Body of pancreas (tissue), 4 donors: ENCODE measurements around the gene CRKL. TPM values are rescaled to one million over a fixed set of nuclear protein-coding genes. Genes with fewer than 3 reads are reported as not detected.

ENCODE experiments used
- ATAC-seq: fragments of 150-250 bp; one replicate; pipeline ENCODE4 v1.9.1; 2016
- DNase-seq, 4 donors: peaks; one replicate each; pipeline ENCODE4 v3.0.0-alpha.2; 2019
- H3K27ac ChIP-seq, 4 donors: fragments of 200-600 bp; sonication (generic); 1 replicate in 3 of 4; 2 replicates in 1 of 4; pipeline versions ENCODE4 v1.5.1 to v1.6.1; 2016 to 2019; ENCODE audit warnings: mild to moderate bottlenecking in 1 of 4, mixed read lengths in 1 of 4, moderate library complexity in 1 of 4
- H3K27me3 ChIP-seq, 2 donors: fragments of 200-600 bp; sonication (generic); one replicate each; pipeline ENCODE4 v1.6.0; 2016; ENCODE audit warnings: mild to moderate bottlenecking in 1 of 2
- H3K36me3 ChIP-seq, 2 donors: fragments of 200-600 bp; sonication (generic); replicated peaks in 1 of 2; 2 replicates each; pipeline ENCODE4 v1.5.1; 2016; ENCODE audit warnings: low read depth in 2 of 2; ENCODE audit not compliant: insufficient read depth in 1 of 2
- H3K4me1 ChIP-seq: fragments of 200-600 bp; sonication (generic); one replicate; pipeline ENCODE4 v1.6.0; 2016
- H3K4me3 ChIP-seq, 2 donors: fragments of 200-600 bp; sonication (generic); 1 replicate in 1 of 2; 2 replicates in 1 of 2; pipeline ENCODE4 v1.5.1; 2016 to 2019
- H3K9me3 ChIP-seq, 3 donors: fragments of 200-600 bp; sonication (generic); 1 replicate in 2 of 3; 2 replicates in 1 of 3; pipeline ENCODE4 v1.5.1; 2016
- CTCF ChIP-seq, 7 experiments: fragments of 450-650 bp in 4 of 7; fragments of 200-600 bp in 3 of 7; sonication (generic) in 3 of 7; IDR thresholded peaks; one replicate each; pipeline ENCODE4 v1.5.1; 2016 to 2019; ENCODE audit warnings: antibody characterized with exemption in 7 of 7
- POLR2A ChIP-seq, 3 donors: fragments of 450-650 bp; IDR thresholded peaks; one replicate each; pipeline ENCODE4 v1.6.1; 2016; ENCODE audit warnings: antibody characterized with exemption in 3 of 3, mild to moderate bottlenecking in 2 of 3
- WGBS, 2 donors: methylation state at CpG; one replicate each; pipeline ENCODE4 v1.1.5; 2017; 5-methylcytosine and 5-hydroxymethylcytosine counted together
- intact Hi-C: fragments of 100-400 bp; cut with DNase I; formaldehyde crosslinking; loops from one replicate; pipeline ENCODE4 v1.15.1; 2023
- total RNA-seq, 2 donors: library from RNA; depleted of rRNA; stranded (reverse); fragments of >200 nt; gene quantifications; one replicate each; pipeline ENCODE4 v1.1.0, GENCODE V29; 2016

The CRKL gene
- total RNA-seq, 2 donors from 2014 or later = 18.2 to 25.4 TPM

- DNase-seq (no peak), ATAC-seq (no peak)
- intact Hi-C loops = no loop called here
- Histone ChIP-seq H3K27ac (no peak overlapping the region), H3K36me3 (peaks cover 0 to 2% of the 10 kb centered on the region in 2 donors), H3K4me3 (no peak overlapping the region), H3K9me3 (no peaks in the 10 kb centered on the region), H3K4me1 (peaks cover 23% of the 10 kb centered on the region), H3K27me3 (no peaks in the 10 kb centered on the region)
- 83% methylated on average over 2 of the region's 2 CpGs for WGBS, 2 donors
- no peak for TF ChIP-seq POLR2A (IDR thresholded peaks at IDR 0.05)
- TF ChIP-seq CTCF (IDR thresholded peaks at IDR 0.05) = no peak
Observed at GRCh38 chr22:20945578-20945934, 28.3 kb downstream of the CRKL start.

GRCh38 chr22:20946080-20946986 lies 29.1 kb downstream of the CRKL start:
- no peak for TF ChIP-seq CTCF (IDR thresholded peaks at IDR 0.05)
- no peak for TF ChIP-seq POLR2A (IDR thresholded peaks at IDR 0.05)
- H3K4me3 ChIP-seq = no peak overlapping the region
- 70 to 75% methylated on average over 4 to 7 of the region's 7 CpGs for WGBS, 2 donors
- intact Hi-C loops = no loop called here
- H3K36me3 ChIP-seq = peaks cover 0 to 2% of the 10 kb centered on the region in 2 donors
- no peaks in the 10 kb centered on the region for H3K9me3 ChIP-seq
- H3K27me3 ChIP-seq = no peaks in the 10 kb centered on the region
- peaks cover 24% of the 10 kb centered on the region for H3K4me1 ChIP-seq
- DNase-seq = no peak
- no peak overlapping the region for H3K27ac ChIP-seq
- no peak for ATAC-seq

DNA sequence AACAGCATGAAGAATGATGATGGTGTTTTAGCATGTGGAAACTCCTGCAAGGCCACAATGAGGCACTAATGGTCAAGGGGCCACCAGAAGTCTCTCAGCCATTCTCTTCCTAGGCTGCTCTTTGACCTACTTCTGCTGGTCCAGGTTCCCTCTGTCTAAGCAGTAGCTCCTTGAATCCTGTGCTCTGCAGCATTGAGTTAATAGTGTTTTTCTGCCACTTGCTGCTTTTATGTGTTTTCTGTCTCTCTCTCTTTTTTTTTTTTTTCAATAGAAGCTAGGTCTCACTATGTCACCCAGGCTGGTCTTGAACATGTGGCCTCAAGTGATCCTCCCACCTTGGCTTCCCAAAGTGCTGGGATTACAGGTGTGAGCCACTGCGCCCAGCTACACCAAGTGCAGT lies 29.8 kb downstream of the CRKL start:
- Histone ChIP-seq H3K36me3 (peaks cover 0 to 2% of the 10 kb centered on the region in 2 donors), H3K9me3 (no peaks in the 10 kb centered on the region), H3K4me3 (no peak overlapping the region), H3K27me3 (no peaks in the 10 kb centered on the region), H3K27ac (no peak overlapping the region), H3K4me1 (peaks cover 27% of the 10 kb centered on the region)
- TF ChIP-seq CTCF (IDR thresholded peaks at IDR 0.05) (no peak), POLR2A (IDR thresholded peaks at IDR 0.05) (no peak)
- intact Hi-C loops = no loop called here
- WGBS, 2 donors = 79 to 100% methylated on average over 1 of the region's 1 CpG
- ATAC-seq (no peak), DNase-seq (no peak)

DNA sequence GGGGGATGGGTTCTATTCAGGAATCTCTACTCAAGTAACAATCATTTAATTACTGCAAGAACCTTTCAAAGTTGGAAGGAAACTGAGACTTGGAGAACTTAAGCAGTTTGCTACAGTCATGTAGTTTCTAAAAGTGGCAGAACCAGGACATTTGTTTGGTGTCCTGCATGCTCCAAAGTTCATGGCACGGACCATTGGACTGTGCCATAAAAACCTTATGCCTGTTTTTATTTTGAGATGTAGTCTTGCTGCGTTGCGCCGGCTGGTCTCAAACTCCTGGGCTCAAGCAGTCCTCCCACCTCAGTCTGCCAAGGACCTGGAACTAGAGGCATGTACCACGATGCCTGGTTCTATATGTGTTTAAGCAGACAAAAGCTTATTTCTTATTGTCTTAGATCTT lies 31.2 kb downstream of the CRKL start:
- peaks cover 36% of the 10 kb centered on the region for H3K4me1 ChIP-seq
- peaks cover 0 to 2% of the 10 kb centered on the region in 2 donors for H3K36me3 ChIP-seq
- H3K9me3 ChIP-seq = no peaks in the 10 kb centered on the region
- no peak for TF ChIP-seq POLR2A (IDR thresholded peaks at IDR 0.05)
- no peak for TF ChIP-seq CTCF (IDR thresholded peaks at IDR 0.05)
- no peaks in the 10 kb centered on the region for H3K27me3 ChIP-seq
- intact Hi-C loops = no loop called here
- H3K27ac ChIP-seq = no peak overlapping the region
- DNase-seq = no peak
- H3K4me3 ChIP-seq = no peak overlapping the region
- WGBS, 2 donors = 50 to 93% methylated on average over 2 to 5 of the region's 5 CpGs
- no peak for ATAC-seq

- Histone ChIP-seq H3K27me3 (no peaks in the 10 kb centered on the region), H3K27ac (no peak overlapping the region), H3K4me3 (no peak overlapping the region), H3K9me3 (no peaks in the 10 kb centered on the region), H3K36me3 (peaks cover 0 to 2% of the 10 kb centered on the region in 2 donors), H3K4me1 (peaks cover 42% of the 10 kb centered on the region)
- DNase-seq = no peak
- ATAC-seq = no peak
- WGBS, 2 donors = 86 to 90% methylated on average over 5 of the region's 5 CpGs
- TF ChIP-seq POLR2A (IDR thresholded peaks at IDR 0.05) (no peak), CTCF (IDR thresholded peaks at IDR 0.05) (no peak)
- intact Hi-C loops = no loop called here
Observed at GRCh38 chr22:20948989-20949388, 31.8 kb downstream of the CRKL start.
